Muscle layer of colon (tissue), 2 donors: ENCODE measurements around the gene S100A13.
A peak's percentile ranks its signal among the peaks of the same experiment; 100 is the strongest.

ENCODE experiments used
- H3K27ac ChIP-seq: one replicate; pipeline ENCODE4 v1.7.0; 2013; ENCODE audit warnings: low read depth, mild to moderate bottlenecking, low read length, moderate library complexity
- H3K27me3 ChIP-seq, 2 donors: one replicate each; pipeline ENCODE4 v1.7.0; 2013; ENCODE audit warnings: low read length in 2 of 2, mild to moderate bottlenecking in 2 of 2; ENCODE audit not compliant: insufficient read depth in 2 of 2, control insufficient read depth in 1 of 2
- H3K36me3 ChIP-seq: one replicate; pipeline ENCODE4 v1.7.0; 2013; ENCODE audit warnings: mild to moderate bottlenecking, low read length; ENCODE audit not compliant: insufficient read depth
- H3K4me1 ChIP-seq: one replicate; pipeline ENCODE4 v1.7.0; 2013; ENCODE audit warnings: mild to moderate bottlenecking, low read length; ENCODE audit not compliant: insufficient read depth
- H3K4me3 ChIP-seq, 2 donors: one replicate each; pipeline ENCODE4 v1.7.0; 2013; ENCODE audit warnings: low read length in 2 of 2, low read depth in 1 of 2, mild to moderate bottlenecking in 1 of 2, moderate library complexity in 1 of 2
- H3K9ac ChIP-seq: one replicate; pipeline ENCODE4 v1.7.0; 2013; ENCODE audit warnings: low read length
- H3K9me3 ChIP-seq: one replicate; pipeline ENCODE4 v1.7.0; 2013; ENCODE audit warnings: mild to moderate bottlenecking, low read length
- donor health status: abdominal sarcoma.
- donor health status: Adenocarcinoma of cecum.

S100A13 gene

DNA sequence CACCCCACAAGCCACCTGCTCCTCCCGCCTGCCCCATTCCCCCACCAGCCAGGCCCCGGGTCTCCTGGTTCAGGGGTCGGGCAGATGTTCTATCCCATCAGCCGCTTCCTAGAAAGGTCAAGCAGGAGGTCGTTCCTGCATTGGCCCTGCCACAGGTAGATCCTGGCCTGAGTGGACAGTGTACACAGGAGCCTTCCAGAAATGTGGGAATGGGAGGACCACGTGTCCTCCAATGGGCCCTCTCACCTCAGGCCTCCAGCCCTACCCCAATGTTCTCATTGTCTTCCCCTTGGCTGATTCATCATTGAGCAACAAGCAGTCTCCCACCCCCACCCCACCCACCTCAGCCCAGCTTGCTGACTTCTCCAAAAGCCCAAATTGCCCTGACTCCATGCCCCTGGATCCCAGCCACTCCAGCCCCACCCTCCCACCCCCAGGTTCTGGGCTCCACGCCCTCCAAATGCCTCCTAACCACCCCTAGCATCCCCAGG lies 16.4 kb downstream of the S100A13 start:
- no peak overlapping the region for H3K9ac ChIP-seq
- peaks cover 42% of the 10 kb centered on the region for H3K4me1 ChIP-seq
- H3K9me3 ChIP-seq, result no peaks in the 10 kb centered on the region
- H3K27ac ChIP-seq, result no peak overlapping the region
- no peak overlapping the region for H3K4me3 ChIP-seq
- no peaks in the 10 kb centered on the region for H3K27me3 ChIP-seq
- peaks cover 22% of the 10 kb centered on the region for H3K36me3 ChIP-seq

DNA sequence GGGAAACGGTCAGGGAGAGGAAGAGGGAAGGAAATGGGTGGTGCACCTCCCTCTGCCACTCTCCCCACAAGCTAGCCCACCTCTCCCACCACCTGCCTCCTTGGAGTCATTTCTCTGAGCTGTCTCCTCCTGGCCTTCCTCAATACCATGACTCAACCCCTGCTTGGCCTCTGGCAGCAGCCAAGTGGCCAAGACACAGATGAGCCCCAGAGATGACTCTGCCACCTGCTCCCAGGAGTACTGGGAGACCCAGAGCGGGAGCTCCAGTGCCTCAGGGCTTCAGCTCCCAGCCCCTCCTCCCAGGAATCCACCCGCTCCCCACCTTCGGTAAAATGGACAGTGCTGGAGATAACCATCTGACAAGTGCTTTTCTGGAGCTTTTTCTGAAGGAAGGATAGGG lies 17.0 kb downstream of the S100A13 start:
- H3K27me3 ChIP-seq, result no peaks in the 10 kb centered on the region
- peaks cover 42% of the 10 kb centered on the region for H3K4me1 ChIP-seq
- peaks cover 22% of the 10 kb centered on the region for H3K36me3 ChIP-seq
- H3K4me3 ChIP-seq, result no peak overlapping the region
- H3K27ac ChIP-seq, result no peak overlapping the region
- H3K9me3 ChIP-seq, result no peaks in the 10 kb centered on the region
- no peak overlapping the region for H3K9ac ChIP-seq

DNA sequence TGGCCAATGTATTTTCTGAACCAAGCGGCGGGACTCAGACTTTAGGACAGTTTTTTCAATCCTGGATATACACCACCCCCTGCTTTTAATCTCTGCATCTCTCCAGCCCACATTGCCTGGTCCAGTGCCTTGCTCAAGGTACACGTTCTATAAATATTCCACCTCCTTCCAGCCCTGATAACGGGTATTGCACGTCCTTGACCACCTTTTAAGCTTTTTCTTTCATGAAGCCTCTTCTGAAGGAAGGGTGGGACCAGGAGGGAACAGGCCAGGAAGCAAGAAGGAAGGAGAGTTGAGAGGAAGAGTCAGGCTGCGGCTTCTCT lies 17.8 kb downstream of the S100A13 start:
- Histone ChIP-seq H3K36me3 (peaks cover 22% of the 10 kb centered on the region), H3K4me3 (peak overlapping the region in 1 of 2 donors; percentile 32), H3K4me1 (peaks cover 42% of the 10 kb centered on the region), H3K9me3 (no peaks in the 10 kb centered on the region), H3K27me3 (no peaks in the 10 kb centered on the region), H3K9ac (no peak overlapping the region), H3K27ac (peak overlapping the region; percentile 60)

DNA sequence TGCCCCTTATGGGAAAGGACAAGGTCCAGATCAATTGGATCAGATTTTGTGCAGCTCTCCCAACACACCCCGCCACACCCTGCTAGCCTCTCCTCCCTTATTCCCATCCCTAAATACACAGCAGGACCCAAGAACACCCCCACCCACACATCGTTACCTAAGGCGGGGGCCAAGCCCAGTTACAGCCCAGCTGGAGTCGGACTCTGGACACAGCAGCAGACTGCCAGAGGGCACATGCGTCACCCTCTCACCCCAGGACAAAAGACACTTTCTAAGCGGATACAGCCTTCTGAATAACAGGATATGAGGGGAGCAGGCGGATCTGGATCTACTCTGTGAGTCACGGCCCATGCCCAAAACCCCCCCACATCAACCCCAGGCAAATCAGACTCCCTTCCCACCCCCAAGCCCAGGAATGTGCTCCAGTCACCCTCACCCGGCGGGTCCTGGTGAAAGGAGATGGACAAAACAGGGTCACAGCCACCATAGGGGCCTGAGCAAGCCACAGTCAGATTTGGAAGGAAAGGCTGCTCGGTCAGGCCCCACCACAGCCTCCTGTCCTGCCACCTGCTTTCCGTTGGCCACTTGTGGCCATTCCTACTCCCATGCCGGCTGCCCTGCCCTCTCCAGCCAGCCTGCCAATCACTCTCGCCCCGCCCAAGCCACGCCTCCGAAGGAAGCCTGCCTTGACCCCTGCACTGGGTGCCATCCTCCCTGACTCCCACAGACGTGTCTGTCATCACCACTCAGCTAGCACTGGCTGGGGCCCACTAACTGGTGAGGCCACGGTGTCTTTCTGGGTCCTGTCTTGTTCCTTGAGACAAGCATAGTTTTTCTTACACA lies 18.3 kb downstream of the S100A13 start:
- peak overlapping the region; percentile 60 for H3K27ac ChIP-seq

DNA sequence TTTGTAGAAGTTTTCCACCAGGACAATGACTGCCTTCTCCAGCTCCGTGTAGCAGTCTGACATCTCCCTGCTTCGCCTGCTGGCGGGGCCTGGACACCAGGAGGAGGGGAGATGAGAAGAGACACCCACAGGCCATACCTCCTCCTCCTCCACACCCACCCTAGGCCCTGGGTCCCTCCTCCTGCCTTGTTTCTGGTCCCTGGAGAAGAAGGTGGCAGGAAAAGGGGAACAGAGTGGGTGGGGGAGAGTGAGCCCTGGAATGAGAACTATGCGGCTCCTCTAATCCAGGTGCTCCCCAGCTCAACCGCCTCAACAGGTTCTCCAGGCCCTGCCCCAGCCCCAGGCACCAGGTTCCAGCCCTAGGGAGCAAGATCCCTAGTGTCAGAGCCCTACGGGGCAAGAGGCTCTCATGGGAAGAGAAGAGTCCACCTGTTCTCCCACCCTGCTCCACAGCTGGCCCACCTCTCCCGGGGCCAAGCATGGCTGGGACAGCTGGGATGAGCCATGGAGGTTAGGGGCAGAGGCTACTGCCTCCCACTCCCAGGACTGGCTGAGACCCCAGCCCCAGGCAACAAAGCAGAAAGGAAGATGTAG lies 19.1 kb downstream of the S100A13 start:
- peaks cover 22% of the 10 kb centered on the region for H3K36me3 ChIP-seq
- H3K4me1 ChIP-seq, result peaks cover 38% of the 10 kb centered on the region
- no peaks in the 10 kb centered on the region for H3K9me3 ChIP-seq
- H3K9ac ChIP-seq, result no peak overlapping the region
- H3K27ac ChIP-seq, result peak overlapping the region; percentile 60
- H3K4me3 ChIP-seq, result peak overlapping the region in 1 of 2 donors; percentile 32
- no peaks in the 10 kb centered on the region for H3K27me3 ChIP-seq

More for the DNA sequence above, 18.3 kb downstream of the S100A13 start:
- Histone ChIP-seq H3K9me3 (no peaks in the 10 kb centered on the region), H3K4me3 (peak overlapping the region in 1 of 2 donors; percentile 32), H3K9ac (no peak overlapping the region), H3K36me3 (peaks cover 22% of the 10 kb centered on the region), H3K27me3 (no peaks in the 10 kb centered on the region), H3K4me1 (peaks cover 42% of the 10 kb centered on the region)

DNA sequence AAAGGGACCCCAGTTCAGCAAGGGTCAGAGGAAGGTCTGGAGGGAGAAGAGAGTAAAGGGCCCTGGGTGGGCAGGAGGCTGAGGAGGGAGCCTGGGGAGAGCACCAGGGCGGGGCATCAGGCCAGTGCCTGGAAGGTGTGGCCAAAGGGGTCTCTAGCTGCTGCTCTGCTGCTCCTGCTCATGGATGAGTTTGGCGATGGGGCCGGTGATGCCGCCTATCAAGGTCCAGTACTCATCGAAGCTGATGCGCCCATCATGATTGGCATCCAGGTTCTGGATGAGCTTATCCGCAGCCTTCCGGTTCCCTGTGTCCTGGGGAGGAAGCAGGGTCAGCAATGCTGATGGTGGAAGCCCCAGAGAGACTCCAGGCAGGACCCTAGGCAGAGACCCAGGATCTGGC lies 19.9 kb downstream of the S100A13 start:
- H3K9me3 ChIP-seq, result no peaks in the 10 kb centered on the region
- H3K27me3 ChIP-seq, result no peaks in the 10 kb centered on the region
- H3K27ac ChIP-seq, result no peak overlapping the region
- peaks cover 35% of the 10 kb centered on the region for H3K4me1 ChIP-seq
- H3K9ac ChIP-seq, result no peak overlapping the region
- peaks cover 22% of the 10 kb centered on the region for H3K36me3 ChIP-seq
- no peak overlapping the region for H3K4me3 ChIP-seq

DNA sequence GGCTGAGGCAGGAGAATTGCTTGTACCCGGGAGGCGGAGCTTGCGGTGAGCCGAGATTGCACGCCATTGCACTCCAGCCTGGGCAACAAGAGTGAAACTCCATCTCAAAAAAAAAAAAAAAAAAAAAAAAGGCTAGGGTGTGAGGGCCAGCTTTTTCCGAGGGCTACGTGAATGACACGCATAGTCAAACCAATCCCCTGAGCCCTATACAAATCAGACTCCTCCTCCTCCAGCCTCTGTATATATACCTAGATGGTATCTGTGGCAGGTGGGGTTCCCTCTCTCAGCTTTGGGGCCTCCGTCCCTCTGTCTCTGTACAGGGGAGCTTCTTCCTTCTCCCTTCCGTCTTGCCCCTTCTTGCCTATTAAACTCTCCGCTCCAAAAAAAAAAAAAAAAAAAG lies 21.1 kb downstream of the S100A13 start:
- Histone ChIP-seq H3K36me3 (peaks cover 22% of the 10 kb centered on the region), H3K4me1 (peaks cover 27% of the 10 kb centered on the region), H3K27ac (no peak overlapping the region), H3K9me3 (no peaks in the 10 kb centered on the region), H3K9ac (no peak overlapping the region), H3K4me3 (no peak overlapping the region), H3K27me3 (no peaks in the 10 kb centered on the region)

DNA sequence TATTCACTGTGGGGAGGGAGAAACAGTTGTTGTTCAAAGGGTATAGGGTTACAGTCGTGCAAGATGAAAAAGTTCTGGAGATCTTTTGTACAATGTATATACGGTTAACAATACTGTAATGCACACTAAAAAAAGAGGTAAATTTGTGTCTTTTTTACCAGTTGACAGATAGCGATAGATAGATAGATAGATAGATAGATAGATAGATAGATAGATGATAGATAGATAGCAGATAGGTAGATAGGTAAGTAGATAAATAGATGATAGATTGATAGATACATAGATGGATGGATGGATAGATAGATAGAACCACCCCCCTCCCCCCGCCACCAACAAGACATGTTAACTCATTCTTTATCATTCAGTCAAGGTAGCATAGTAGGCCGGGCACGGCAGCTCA lies 24.6 kb downstream of the S100A13 start:
- Histone ChIP-seq H3K9ac (no peak overlapping the region), H3K4me1 (no peaks in the 10 kb centered on the region), H3K27ac (no peak overlapping the region), H3K27me3 (no peaks in the 10 kb centered on the region), H3K36me3 (peaks cover 17% of the 10 kb centered on the region), H3K4me3 (no peak overlapping the region), H3K9me3 (no peaks in the 10 kb centered on the region)

DNA sequence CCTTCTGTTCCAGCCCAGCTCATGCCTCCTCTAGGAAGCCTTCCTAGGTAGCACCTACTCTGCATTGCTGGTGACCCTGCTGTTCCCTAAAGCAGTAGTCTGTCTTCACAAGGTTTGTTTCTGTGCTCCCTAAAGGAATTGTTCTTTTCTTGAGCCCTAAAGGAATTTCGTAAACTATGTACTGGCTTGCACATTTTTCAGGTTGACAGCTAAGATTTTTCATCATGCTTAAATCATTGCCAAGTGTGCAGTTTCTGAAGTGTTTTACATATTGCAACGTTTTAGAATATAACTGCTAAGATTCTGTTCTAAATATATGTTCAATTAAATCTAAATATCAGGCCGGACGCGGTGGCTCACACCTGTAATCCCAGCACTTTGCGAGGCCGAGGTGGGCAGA lies 27.5 kb downstream of the S100A13 start:
- no peak overlapping the region for H3K4me3 ChIP-seq
- no peak overlapping the region for H3K9ac ChIP-seq
- no peak overlapping the region for H3K27ac ChIP-seq
- H3K4me1 ChIP-seq, result no peaks in the 10 kb centered on the region
- H3K9me3 ChIP-seq, result no peaks in the 10 kb centered on the region
- no peaks in the 10 kb centered on the region for H3K27me3 ChIP-seq
- no peaks in the 10 kb centered on the region for H3K36me3 ChIP-seq

DNA sequence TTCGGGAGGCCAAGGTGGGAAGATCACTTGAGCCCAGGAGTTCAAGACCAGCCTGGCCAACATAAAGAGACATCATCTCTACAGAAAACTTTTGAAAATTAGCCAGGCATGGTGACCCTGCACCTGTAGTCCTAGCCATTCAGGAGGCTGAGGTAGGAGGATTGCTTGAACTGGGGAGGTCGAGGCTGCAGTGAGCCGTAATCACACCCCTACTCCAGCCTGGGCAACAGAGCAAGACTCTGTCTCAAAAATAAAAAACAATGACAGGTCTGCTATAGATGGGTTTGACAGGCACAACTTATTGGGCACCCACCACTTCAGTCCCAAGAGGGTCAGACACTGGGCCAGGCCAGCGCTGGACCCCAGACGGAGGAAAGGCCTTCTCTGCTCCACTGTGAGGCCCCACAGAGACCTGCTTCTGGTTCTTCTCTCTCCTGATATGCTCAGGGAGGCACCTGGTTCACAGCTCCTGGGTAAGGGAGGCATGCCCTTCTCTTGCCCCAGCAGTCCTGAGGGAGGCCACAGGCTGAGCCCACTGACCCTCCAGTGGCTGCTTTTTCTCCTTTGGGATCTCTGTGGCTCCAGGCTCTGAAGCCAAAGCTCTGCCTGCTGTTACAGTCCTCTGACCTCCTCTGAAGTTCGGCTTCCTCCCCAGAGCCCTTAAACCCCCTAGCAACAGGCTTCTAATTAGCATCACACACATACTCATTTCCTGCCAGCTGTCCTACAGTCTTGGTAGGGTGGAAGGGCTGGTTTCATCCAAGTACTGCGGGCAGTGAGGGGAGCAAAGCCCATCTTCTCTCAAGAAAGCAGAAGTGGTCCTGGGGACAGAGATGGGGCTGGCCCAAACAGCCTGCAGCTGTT lies 28.8 kb downstream of the S100A13 start:
- no peak overlapping the region for H3K9ac ChIP-seq
- no peak overlapping the region for H3K27ac ChIP-seq
- H3K4me1 ChIP-seq, result no peaks in the 10 kb centered on the region
- no peaks in the 10 kb centered on the region for H3K9me3 ChIP-seq
- no peak overlapping the region for H3K4me3 ChIP-seq
- H3K36me3 ChIP-seq, result no peaks in the 10 kb centered on the region
- H3K27me3 ChIP-seq, result no peaks in the 10 kb centered on the region

DNA sequence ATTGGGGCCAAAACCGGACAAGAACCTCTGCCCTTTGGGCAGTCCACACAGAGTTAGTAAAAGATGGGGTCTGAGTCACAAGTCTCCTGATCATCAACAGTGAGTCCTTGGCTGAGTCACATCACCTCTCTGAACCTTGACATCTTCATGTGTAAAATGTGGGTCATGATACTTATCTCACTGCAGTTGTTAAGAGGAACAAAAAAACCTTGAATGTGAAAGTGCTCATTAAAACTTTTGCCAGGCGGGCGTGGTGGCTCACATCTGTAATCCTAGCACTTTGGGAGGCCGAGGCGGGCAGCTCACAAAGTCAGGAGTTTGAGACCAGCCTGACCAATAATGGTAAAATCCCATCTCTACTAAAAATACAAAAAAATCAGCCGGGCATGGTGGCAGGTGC lies 30.1 kb downstream of the S100A13 start:
- Histone ChIP-seq H3K27me3 (no peaks in the 10 kb centered on the region), H3K36me3 (no peaks in the 10 kb centered on the region), H3K9me3 (no peaks in the 10 kb centered on the region), H3K4me3 (no peak overlapping the region), H3K27ac (no peak overlapping the region), H3K9ac (no peak overlapping the region), H3K4me1 (no peaks in the 10 kb centered on the region)
